SK-N-SH (cell line): Measurements from ENCODE around the gene CHD2. TPM values are rescaled to one million over a fixed set of nuclear protein-coding genes. Genes with fewer than 3 reads are reported as not detected.

Experiments used
- CTCF ChIA-PET: fragments of 300-600, 350-600 bp; formaldehyde crosslinking; extraction: SDS; loops from one replicate; lab custom pipeline; 2021; lab: Yijun Ruan, JAX
- POLR2A ChIA-PET: fragments of 350-600 bp; sonication (Branson Sonifier 250); formaldehyde crosslinking; extraction: SDS; loops from one replicate; lab custom pipeline; 2020; ENCODE audit warnings: antibody characterized with exemption, inconsistent platforms; lab: Yijun Ruan, JAX
- DNase-seq: peaks from one replicate; pipeline ENCODE4 v3.0.0; 2012
- H2AFZ ChIP-seq: fragments of 200-600 bp; sonication (generic); 2 replicates; pipeline ENCODE4 v1.8.1; 2016; ENCODE audit warnings: antibody characterized with exemption, mild to moderate bottlenecking, low read depth
- H3F3A ChIP-seq: fragments of 200-600 bp; sonication (generic); replicated peaks from 2 replicates; pipeline ENCODE3; 2016; ENCODE audit warnings: antibody characterized with exemption, mild to moderate bottlenecking; ENCODE audit not compliant: insufficient read depth
- H3K27ac ChIP-seq, 2 experiments: fragments of 200-500 bp in 1 of 2; fragments of 200-600 bp in 1 of 2; sonication (Bioruptor generic) in 1 of 2; sonication (generic), shearing (Covaris generic) in 1 of 2; 2 replicates each; pipeline versions ENCODE4 v1.5.1 to v1.6.1; 2014 to 2016; ENCODE audit warnings: low read depth in 2 of 2, inconsistent platforms in 1 of 2, low read length in 1 of 2, mild to moderate bottlenecking in 1 of 2, mixed read lengths in 1 of 2
- H3K27me3 ChIP-seq: fragments of 200-600 bp; sonication (generic), shearing (Covaris generic); 2 replicates; pipeline ENCODE4 v1.6.1; 2016; ENCODE audit warnings: mixed run types; ENCODE audit not compliant: insufficient read depth
- H3K36me3 ChIP-seq, 2 experiments: fragments of 200-500 bp in 1 of 2; fragments of 200-600 bp in 1 of 2; sonication (Bioruptor generic) in 1 of 2; sonication (generic) in 1 of 2; replicated peaks in 1 of 2; 2 replicates each; pipeline versions ENCODE3 to v1.5.1; 2014 to 2016; ENCODE audit warnings: low read length in 1 of 2, mild to moderate bottlenecking in 1 of 2; ENCODE audit not compliant: insufficient read depth in 2 of 2, control insufficient read depth in 1 of 2
- H3K4me1 ChIP-seq, 2 experiments: fragments of 200-500 bp in 1 of 2; fragments of 200-600 bp in 1 of 2; sonication (Bioruptor generic) in 1 of 2; sonication (generic), shearing (Covaris generic) in 1 of 2; 2 replicates each; pipeline versions ENCODE4 v1.5.1 to v1.6.1; 2014 to 2016; ENCODE audit warnings: low read depth in 1 of 2, low read length in 1 of 2, mixed run types in 1 of 2; ENCODE audit not compliant: insufficient read depth in 2 of 2, control insufficient read depth in 1 of 2
- H3K4me2 ChIP-seq: fragments of 200-600 bp; sonication (generic), shearing (Covaris generic); 2 replicates; pipeline ENCODE4 v1.6.1; 2017; ENCODE audit warnings: mixed run types
- H3K4me3 ChIP-seq, 2 experiments: fragments of 200-500 bp in 1 of 2; fragments of 200-600 bp in 1 of 2; sonication (Bioruptor generic) in 1 of 2; sonication (generic), shearing (Covaris generic) in 1 of 2; 2 replicates each; pipeline versions ENCODE4 v1.5.1 to v1.8.1; 2014 to 2016; ENCODE audit warnings: low read depth in 2 of 2, inconsistent platforms in 1 of 2, low read length in 1 of 2, mild to moderate bottlenecking in 1 of 2, mixed read lengths in 1 of 2, moderate library complexity in 1 of 2
- H3K79me2 ChIP-seq: fragments of 200-600 bp; sonication (generic); 2 replicates; pipeline ENCODE4 v1.8.1; 2017; ENCODE audit warnings: mild to moderate bottlenecking; ENCODE audit not compliant: insufficient read depth
- H3K9ac ChIP-seq: fragments of 200-600 bp; sonication (generic); 2 replicates; pipeline ENCODE4 v1.6.1; 2017; ENCODE audit warnings: mixed run types
- H3K9me2 ChIP-seq: fragments of 200-600 bp; sonication (generic); 2 replicates; pipeline ENCODE4 v1.6.1; 2017; ENCODE audit warnings: mixed run types
- H3K9me3 ChIP-seq: fragments of 200-600 bp; sonication (generic); 2 replicates; pipeline ENCODE4 v1.6.1; 2017; ENCODE audit warnings: mixed run types, mild to moderate bottlenecking, moderate library complexity
- H4K20me1 ChIP-seq: fragments of 200-600 bp; sonication (generic); 2 replicates; pipeline ENCODE4 v1.6.1; 2017; ENCODE audit warnings: mild to moderate bottlenecking, mixed run types; ENCODE audit not compliant: insufficient read depth
- EP300 ChIP-seq, 2 experiments: IDR thresholded peaks; 2 replicates each; pipeline versions ENCODE4 v1.4.0 to v1.6.1; 2012; ENCODE audit warnings: borderline replicate concordance in 1 of 2, low read depth in 1 of 2, low read length in 1 of 2
- FOSL2 ChIP-seq: IDR thresholded peaks from 2 replicates; pipeline ENCODE4 v1.4.0; 2012; ENCODE audit warnings: low read depth, mild to moderate bottlenecking, moderate library complexity, borderline replicate concordance
- IRF3 ChIP-seq: fragments of 150-350 bp; IDR thresholded peaks from 2 replicates; pipeline ENCODE4 v1.6.1; 2016; ENCODE audit warnings: mild to moderate bottlenecking, low read depth, low read length
- MEF2A ChIP-seq: IDR thresholded peaks from 2 replicates; pipeline ENCODE4 v1.4.0; 2012; ENCODE audit warnings: low read depth, borderline replicate concordance
- MXI1 ChIP-seq: IDR thresholded peaks from 2 replicates; pipeline ENCODE4 v1.6.1; 2012; ENCODE audit warnings: mild to moderate bottlenecking, low read depth, low read length, improper control_type of control experiment
- NRF1 ChIP-seq: IDR thresholded peaks from 2 replicates; pipeline ENCODE4 v1.6.1; 2012; ENCODE audit warnings: low read depth, mild to moderate bottlenecking, low read length
- REST ChIP-seq: IDR thresholded peaks from 2 replicates; pipeline ENCODE4 v1.6.1; 2012; ENCODE audit warnings: mild to moderate bottlenecking, low read depth, low read length, moderate library complexity
- TAF1 ChIP-seq: IDR thresholded peaks from 2 replicates; pipeline ENCODE4 v1.6.1; 2012; ENCODE audit warnings: low read depth, mild to moderate bottlenecking, low read length, moderate library complexity, borderline replicate concordance
- TEAD4 ChIP-seq: IDR thresholded peaks from 2 replicates; pipeline ENCODE4 v1.4.0; 2012; ENCODE audit warnings: mild to moderate bottlenecking, borderline replicate concordance; ENCODE audit not compliant: insufficient read depth
- YY1 ChIP-seq: IDR thresholded peaks from 2 replicates; pipeline ENCODE4 v1.4.0; 2012; ENCODE audit warnings: low read depth, mild to moderate bottlenecking
- WGBS: methylation state at CpG from one replicate; pipeline ENCODE4 v1.1.6; 2017; ENCODE audit warnings: low lambda C conversion rate; 5-methylcytosine and 5-hydroxymethylcytosine counted together
- polyA plus RNA-seq, 3 experiments: library from polyadenylated mRNA; depleted of rRNA; stranded (reverse); fragments of >200 nt; gene quantifications; 2 replicates each; pipeline ENCODE4 v1.2.3, GENCODE V29; 2012

The CHD2 gene
- polyA plus RNA-seq, 1 of the 3 experiments (the other 2 are of a cell fraction) = 25.3 TPM

GRCh38 chr15:93068581-93069199 lies 168.6 kb downstream of the CHD2 start (continued):
- TF ChIP-seq REST = no peak
- no peak for TF ChIP-seq IRF3
- no peak for TF ChIP-seq YY1
- TF ChIP-seq FOSL2 = no peak
- TF ChIP-seq TAF1 = no peak
- TF ChIP-seq MEF2A = no peak
- TF ChIP-seq TEAD4 = no peak
- TF ChIP-seq NRF1 = no peak

- no peak overlapping the region for H2AFZ ChIP-seq
- POLR2A ChIA-PET = no interaction called here
Observed at GRCh38 chr15:93070132-93070531, 170.0 kb downstream of the CHD2 start.

More at GRCh38 chr15:93070132-93070531, 170.0 kb downstream of the CHD2 start:
- H3K4me1 ChIP-seq = peaks cover 5 to 8% of the 10 kb centered on the region in 2 experiments
- H3K36me3 ChIP-seq = no peaks in the 10 kb centered on the region
- no peak overlapping the region for H3K27ac ChIP-seq
- CTCF ChIA-PET = interaction anchor here (2.7 to 3.2 kb wide), 2 partner anchors 40 to 1050 kb away, joined by 12 to 15 read pairs; no protein-coding TSS in a partner anchor
- DNase-seq = no peak
- H3K27me3 ChIP-seq = no peaks in the 10 kb centered on the region
- no peak for TF ChIP-seq MXI1
- no peak for TF ChIP-seq YY1
- no peak for TF ChIP-seq IRF3
- TF ChIP-seq EP300 (IDR thresholded peaks at IDR 0.05; ENCODE audit: borderline replicate concordance in 1 of 2, low read depth in 1 of 2, low read length in 1 of 2) = no peak
- TF ChIP-seq NRF1 = no peak
- TF ChIP-seq TEAD4 = no peak
- 0 out of 4 replicates have a peak overlapping the region, but pooled peaks of 1 of the 2 experiments have one; percentile 12 for H3K4me3 ChIP-seq
- no peaks in the 10 kb centered on the region; the same call in 1 of the 2 replicates for H4K20me1 ChIP-seq
- no peak overlapping the region for H3K4me2 ChIP-seq
- no peaks in the 10 kb centered on the region for H3F3A ChIP-seq
- no peaks in the 10 kb centered on the region for H3K79me2 ChIP-seq
- no peak overlapping the region for H3K9ac ChIP-seq
- H3K9me3 ChIP-seq = no peaks in the 10 kb centered on the region
- no peaks in the 10 kb centered on the region for H3K9me2 ChIP-seq
- WGBS = 88% methylated on average over 10 of the region's 10 CpGs
